Measurements from ENCODE around the gene GOLGA6D. TPM values are rescaled to one million over a fixed set of nuclear protein-coding genes. Genes with fewer than 3 reads are reported as not detected.

The GOLGA6D gene
- total RNA-seq, 120 experiments from 2014 or later = 0.16 to 1.3 (median 0.38) TPM; not detected in 48

Other genes starting within 250 kb of the GOLGA6D start
- gene C15orf39, start 81.0 kb upstream of the GOLGA6D start, total RNA-seq = 10 to 100 TPM in 45 of 120 experiments, 1 to 10 TPM in 75; 3.7 to 15.1 (median 9.3) TPM
- under 1 TPM in 16 of 120 experiments, not detected in 104; 0.28 to 0.93 (median 0.45) TPM for gene GOLGA6C, start 24.5 kb upstream of the GOLGA6D start, total RNA-seq
- 10 to 100 TPM; 26.8 to 67.8 (median 44.8) TPM for gene COMMD4, start 53.2 kb downstream of the GOLGA6D start, total RNA-seq
- 100 to 1,000 TPM in 19 of 120 experiments, 10 to 100 TPM in 101; 38.3 to 136 (median 76.0) TPM for gene NEIL1, start 64.2 kb downstream of the GOLGA6D start, total RNA-seq
- 100 to 1,000 TPM; 146 to 372 (median 229) TPM for gene MAN2C1, start 85.8 kb downstream of the GOLGA6D start, total RNA-seq
- 10 to 100 TPM; 30.7 to 68.7 (median 47.9) TPM for gene SIN3A, start 168.9 kb downstream of the GOLGA6D start, total RNA-seq

Measured in dorsolateral prefrontal cortex (tissue), 118 donors.